ENCODE measurements around the gene CXorf38. TPM values are rescaled to one million over a fixed set of nuclear protein-coding genes. Genes with fewer than 3 reads are reported as not detected.

Gene CXorf38
- 8.7 and 11.9 TPM in 2 replicates for total RNA-seq (2011; cell fraction: chromatin; rRNA removed; ENCODE audit: low replicate concordance)
- total RNA-seq (2011; cell fraction: nucleolus; rRNA removed) = 5.7 and 6.5 TPM in 2 replicates
- 10.4 and 22.7 TPM in 2 replicates for total RNA-seq (2011; cell fraction: nucleoplasm; rRNA removed)
- total RNA-seq (2014; rRNA removed) = 7.1 and 8.4 TPM in 2 replicates
- total RNA-seq (2014; rRNA removed; fragmentation: Illumina TruSeq; extraction: Trizol) = 8.9 and 9.7 TPM in 2 replicates
- 6.2 and 7.4 TPM in 2 replicates for total RNA-seq (2015; rRNA removed; fragmentation: Illumina TruSeq; extraction: Trizol)
- 6.3 and 7.9 TPM in 2 replicates for total RNA-seq (2021)
- polyA plus RNA-seq (2011; rRNA removed) = 12.8 and 13.6 TPM in 2 replicates
- polyA plus RNA-seq (2011; cell fraction: cytosol; rRNA removed) = 5.9 and 8.8 TPM in 2 replicates
- polyA plus RNA-seq (2011; cell fraction: nucleus; rRNA removed) = 4.2 and 5.6 TPM in 2 replicates
- polyA plus RNA-seq (2012) = 4.8 and 6.1 TPM in 2 replicates
- polyA plus RNA-seq (2014; fragmentation: Illumina TruSeq; extraction: Trizol) = 8.4 TPM in 2 replicates
- polyA plus RNA-seq (2014; fragmentation: Nextera tagmentation; extraction: Ambion mirVana) = 1 to 10 TPM; 1.2 to 1.6 TPM
- polyA plus RNA-seq (2014; rRNA removed) = 8.6 and 10.2 TPM in 2 replicates
- 8.4 and 9.0 TPM in 2 replicates for polyA minus RNA-seq (2011; rRNA and poly(A)+ RNA removed)
- polyA minus RNA-seq (2011; cell fraction: cytosol; rRNA and poly(A)+ RNA removed) = 3.0 and 5.2 TPM in 2 replicates
- 2.4 and 4.3 TPM in 2 replicates for polyA minus RNA-seq (2011; cell fraction: nucleus; rRNA and poly(A)+ RNA removed)
- percentile 68 among the genes with signal in this experiment for Bru-seq, nascent RNA
- BruChase-seq, experiment 1, labeled RNA remaining after a 2-hour chase = percentile 71 among the genes with signal in this experiment
- BruChase-seq, experiment 2, labeled RNA remaining after a 6-hour chase = percentile 70 among the genes with signal in this experiment
- long read RNA-seq, experiment 1, transcript CXorf38-201 (7 exons, 2,118 nt) = major isoform, 20 of 54 reads
- long read RNA-seq, experiment 1, partial matches to known transcripts = 2 of 54 reads
- long read RNA-seq, experiment 1, other reads (novel, unspliced or antisense) = 32 of 54 reads
- long read RNA-seq, experiment 2, partial matches to known transcripts = 0 of 7 reads
- long read RNA-seq, experiment 2, other reads (novel, unspliced or antisense) = 5 of 7 reads
- long read RNA-seq, experiment 3, transcript CXorf38-201 (7 exons, 2,118 nt) = major isoform, 8 of 10 reads
- long read RNA-seq, experiment 3, partial matches to known transcripts = 1 of 10 reads
- long read RNA-seq, experiment 3, other reads (novel, unspliced or antisense) = 1 of 10 reads

- no peaks in the 10 kb centered on the region for H3K27me3 ChIP-seq (ENCODE audit: control insufficient read depth in 2 of 2, insufficient read depth in 2 of 2, low read length in 2 of 2)
- H3K9me1 ChIP-seq (ENCODE audit: control insufficient read depth, insufficient read depth, low read length) = no peaks in the 10 kb centered on the region
- peaks cover 8 to 10% of the 10 kb centered on the region in 2 experiments; a peak in 4 of 5 replicates for H3K4me1 ChIP-seq (replicated peaks in 1 of 2; ENCODE audit: control insufficient read depth in 2 of 2, insufficient read depth in 2 of 2, low read length in 2 of 2)
- H2AFZ ChIP-seq (ENCODE audit: low read depth, low read length) = peak within 1 kb of the TSS; percentile 88
- peak within 1 kb of the TSS; percentile 76 for H3K4me3 ChIP-seq
- H3K79me2 ChIP-seq (ENCODE audit: control insufficient read depth, insufficient read depth, low read length) = peaks cover 30% of the 10 kb centered on the region
- peak; percentile 93 to 96 (median 94) for DNase-seq (ENCODE audit: extremely low read depth in 1 of 4, low spot score in 3 of 4)
- peaks cover 13% of the 10 kb centered on the region; the same call in 2 of the 3 replicates for H3K36me3 ChIP-seq (ENCODE audit: control insufficient read depth, insufficient read depth, low read length)
- 5% methylated on average over 44 of the region's 66 CpGs for WGBS (ENCODE audit: insufficient coverage, low coverage, missing lambda C conversion rate)
- ChIA-PET CTCF (ENCODE audit: low intra/inter-chr PET ratio) (interaction anchor here (0.6 kb wide), 1 partner anchor 1169 kb away, joined by 3 read pairs; no protein-coding TSS in a partner anchor), POLR2A (interaction anchor here (1.2 to 3.2 kb wide), 2 partner anchors 14 to 103 kb away, joined by 3 to 7 read pairs; no protein-coding TSS in a partner anchor)
- H3K4me2 ChIP-seq (ENCODE audit: insufficient read depth, low read length) = peak within 1 kb of the TSS; percentile 84
- intact Hi-C loops (cut with micrococcal nuclease) = loop anchor here (1.0 to 10.0 kb wide), 2 partner anchors 63 to 103 kb away; partner anchors contain the start of gene ATP6AP2
- peak; percentile 94 for ATAC-seq
- H3K9me3 ChIP-seq (replicated peaks; ENCODE audit: control insufficient read depth, insufficient read depth, low read depth, low read length) = no peaks in the 10 kb centered on the region
- in situ Hi-C loops (cut with MboI) = no loop called here
- FAIRE-seq = peak; percentile 91
- H3K9ac ChIP-seq (ENCODE audit: insufficient read depth in 1 of 2, low read depth in 2 of 2, low read length in 2 of 2) = peak within 1 kb of the TSS; percentile 60 to 92
- H4K20me1 ChIP-seq (replicated peaks; ENCODE audit: control insufficient read depth, insufficient read depth, low read length) = peaks cover 8% of the 10 kb centered on the region; the same call in 1 of the 2 replicates
- peak within 1 kb of the TSS; percentile 70 for H3K27ac ChIP-seq (ENCODE audit: extremely low read depth, low read depth, low read length)
- no TSS peak for BruUV-seq (replicated peaks)
- TF ChIP-seq CREB1 (IDR thresholded peaks at IDR 0.05) = peak; percentile 69
- peak; percentile 64 for TF ChIP-seq CREB1 (CRISPR knock-in tag; IDR thresholded peaks at IDR 0.05)
- TF ChIP-seq ELF1 (tag; IDR thresholded peaks at IDR 0.05) = peak; percentile 82
- no peak for TF ChIP-seq ELF2 (CRISPR knock-in tag; IDR thresholded peaks at IDR 0.05)
- no peak for TF ChIP-seq STAT6 (CRISPR knock-in tag; IDR thresholded peaks at IDR 0.05)
- TF ChIP-seq TEAD1 (CRISPR knock-in tag; IDR thresholded peaks at IDR 0.05) = no peak
- TF ChIP-seq POU5F1 (IDR thresholded peaks at IDR 0.05; ENCODE audit: borderline replicate concordance, low read depth, low read length, partially characterized antibody) = peak; percentile 95
- TF ChIP-seq ZBTB2 (IDR thresholded peaks at IDR 0.05) = peak; percentile 85; the same call in 1 of the 2 replicates
- TF ChIP-seq GABPA (tag; conservative IDR thresholded peaks at IDR 0.05; ENCODE audit: low read depth) = peak; percentile 63
- TF ChIP-seq NFE2 (IDR thresholded peaks at IDR 0.05; ENCODE audit: low read depth) = 0 out of 2 replicates have a peak, but pooled peaks have one; percentile 2
- TF ChIP-seq PHF8 (IDR thresholded peaks at IDR 0.05; ENCODE audit: borderline replicate concordance, low read length) = peak; percentile 70; the same call in 1 of the 2 replicates
Observed at GRCh38 chrX:40647307-40648197, at the start of gene CXorf38. TSS of gene CXorf38 (minus strand) at chrX:40647561. CDS start at chrX:40647520, 41 bp downstream.

All from K562 (cell line).